GM12878 (cell line): ENCODE data around the gene C19orf81. TPM values are rescaled to one million over a fixed set of nuclear protein-coding genes. Genes with fewer than 3 reads are reported as not detected.

ENCODE experiments used
- ATAC-seq: fragments of 200-7000 bp; cut with Tn5 transposase; 3 replicates; pipeline ENCODE4 v1.9.1; 2020; ENCODE audit warnings: mild to moderate bottlenecking, moderate library complexity
- BruUV-seq: library from RNA; stranded (reverse); fragments of 400-500 nt; replicated peaks from 2 replicates; lab custom pipeline; 2021; lab: Mats Ljungman, UMichigan
- CTCF ChIA-PET: fragments of 300-600 bp; sonication (Branson Sonifier 250); formaldehyde crosslinking; extraction: SDS; loops from one replicate; lab custom pipeline; 2021; ENCODE audit warnings: inconsistent platforms; lab: Yijun Ruan, JAX
- POLR2A ChIA-PET: fragments of 350-600 bp; formaldehyde crosslinking; extraction: SDS; loops from one replicate; lab custom pipeline; 2021; ENCODE audit warnings: inconsistent platforms; lab: Charles Lee
- RAD21 ChIA-PET: fragments of 300-600 bp; sonication (Branson Sonifier 250); formaldehyde crosslinking; loops from one replicate; lab custom pipeline; 2023; ENCODE audit warnings: antibody characterized with exemption; ENCODE audit not compliant: unreplicated experiment; lab: Charles Lee
- SMC1A ChIA-PET: fragments of 300-600 bp; sonication (Branson Sonifier 250); formaldehyde crosslinking; loops from one replicate; lab custom pipeline; 2023; ENCODE audit not compliant: unreplicated experiment, uncharacterized antibody; lab: Charles Lee
- DNase-seq: peaks from one replicate; pipeline ENCODE4 v3.0.0-alpha.2; 2011; ENCODE audit warnings: low read depth, low spot score
- FAIRE-seq: peaks from 3 replicates; lab custom pipeline; 2011; peaks lifted over from hg19 to GRCh38; lab: Jason Lieb, UNC
- H2AFZ ChIP-seq: 2 replicates; pipeline ENCODE4 v1.6.0; 2011; ENCODE audit warnings: low read depth, low read length, control low read depth; ENCODE audit not compliant: control insufficient read depth
- H3K27ac ChIP-seq: 2 replicates; pipeline ENCODE4 v1.5.1; 2011; ENCODE audit warnings: control low read depth; ENCODE audit not compliant: control insufficient read depth, insufficient read depth
- H3K27me3 ChIP-seq, 2 experiments: replicated peaks in 1 of 2; 2 replicates each; pipeline versions ENCODE4 v1.6.0 to v1.6.1; 2011; ENCODE audit warnings: low read length in 1 of 2; ENCODE audit not compliant: control insufficient read depth in 2 of 2, insufficient read depth in 2 of 2
- H3K36me3 ChIP-seq, 2 experiments: 2 replicates each; pipeline ENCODE4 v1.5.1; 2011; ENCODE audit warnings: low read length in 1 of 2; ENCODE audit not compliant: control insufficient read depth in 2 of 2, insufficient read depth in 2 of 2
- H3K4me1 ChIP-seq: 2 replicates; pipeline ENCODE4 v1.6.1; 2011; ENCODE audit warnings: mild to moderate bottlenecking, low read length, moderate library complexity, mixed read lengths; ENCODE audit not compliant: control insufficient read depth, insufficient read depth
- H3K4me2 ChIP-seq: 2 replicates; pipeline ENCODE4 v1.6.0; 2011; ENCODE audit warnings: control low read depth; ENCODE audit not compliant: control insufficient read depth, insufficient read depth
- H3K4me3 ChIP-seq: fragments of 200-600 bp; sonication (generic); 2 replicates; pipeline ENCODE4 v1.5.1; 2016
- H3K79me2 ChIP-seq: 2 replicates; pipeline ENCODE4 v1.6.0; 2011; ENCODE audit warnings: low read length; ENCODE audit not compliant: control insufficient read depth, insufficient read depth
- H3K9ac ChIP-seq: 2 replicates; pipeline ENCODE4 v1.8.0; 2011; ENCODE audit warnings: low read length, control low read depth, mixed read lengths; ENCODE audit not compliant: control insufficient read depth, insufficient read depth
- H3K9me3 ChIP-seq: replicated peaks from 3 replicates; pipeline ENCODE4 v1.5.1; 2011; ENCODE audit warnings: mild to moderate bottlenecking, low read length; ENCODE audit not compliant: control insufficient read depth, insufficient read depth
- H4K20me1 ChIP-seq: 2 replicates; pipeline ENCODE4 v1.6.0; 2011; ENCODE audit not compliant: control insufficient read depth, insufficient read depth
- GATAD2B ChIP-seq: fragments of 450-650 bp; conservative IDR thresholded peaks from 2 replicates; pipeline ENCODE4 v1.6.1; 2017; ENCODE audit warnings: low read depth, mild to moderate bottlenecking, moderate library complexity
- IKZF1 ChIP-seq: fragments of 450-650 bp; conservative IDR thresholded peaks from 2 replicates; pipeline ENCODE4 v1.6.1; 2017; ENCODE audit warnings: antibody characterized with exemption, mild to moderate bottlenecking
- IKZF2 ChIP-seq, 2 experiments: fragments of 450-650 bp; IDR thresholded peaks; 2 replicates each; pipeline ENCODE4 v1.6.1; 2017; ENCODE audit warnings: mild to moderate bottlenecking in 2 of 2, moderate library complexity in 2 of 2
- IRF5 ChIP-seq: fragments of 450-650 bp; IDR thresholded peaks from 2 replicates; pipeline ENCODE4 v1.6.1; 2017; ENCODE audit warnings: borderline replicate concordance
- JUNB ChIP-seq: IDR thresholded peaks from 2 replicates; pipeline ENCODE4 v1.6.1; 2016; ENCODE audit warnings: antibody characterized with exemption, mild to moderate bottlenecking
- KAT2A ChIP-seq: conservative IDR thresholded peaks from 2 replicates; pipeline ENCODE4 v1.6.1; 2011; ENCODE audit warnings: low read depth, low read length; ENCODE audit not compliant: control insufficient read depth
- LARP7 ChIP-seq: fragments of 450-650 bp; IDR thresholded peaks from 2 replicates; pipeline ENCODE4 v1.6.1; 2017; ENCODE audit warnings: mild to moderate bottlenecking
- ZBTB40 ChIP-seq: fragments of 450-650 bp; IDR thresholded peaks from 2 replicates; pipeline ENCODE4 v1.6.1; 2016; ENCODE audit warnings: mild to moderate bottlenecking, moderate library complexity, borderline replicate concordance
- WGBS: methylation state at CpG from one replicate; pipeline ENCODE4 v1.1.6; 2016; ENCODE audit warnings: low lambda C conversion rate; ENCODE audit not compliant: insufficient replicate concordance, insufficient coverage; ENCODE audit errors: missing lambda C conversion rate; 5-methylcytosine and 5-hydroxymethylcytosine counted together
- in situ Hi-C: fragments of 300-500 bp; cut with MboI; formaldehyde crosslinking; loops from 9 replicates; pipeline ENCODE4 v1.14.3; 2018; ENCODE audit warnings: mixed read lengths
- intact Hi-C: fragments of 100-400 bp; cut with micrococcal nuclease; formaldehyde crosslinking; loops from one replicate; pipeline ENCODE4 v1.14.2; 2022; ENCODE audit not compliant: unreplicated experiment
- polyA plus RNA-seq, 11 experiments: library from polyadenylated mRNA; depleted of rRNA in 4 of 11; unstranded in 6 of 11; stranded (reverse) in 5 of 11; fragments of >200 nt; fragmentation: Nextera tagmentation in 4 of 11; fragmentation: Illumina TruSeq in 1 of 11; extraction: Ambion mirVana in 4 of 11; extraction: Trizol in 1 of 11; gene quantifications; 1 replicate in 1 of 11; 2 replicates in 10 of 11; pipeline versions ENCODE4 v1.2.1 to v1.2.3, GENCODE V29; 2011 to 2016; ENCODE audit warnings: inconsistent platforms in 2 of 11, missing spikeins in 2 of 11, low read depth in 1 of 11
- total RNA-seq, 4 experiments: library from RNA; depleted of rRNA in 3 of 4; stranded (reverse); fragments of >200 nt in 3 of 4; fragmentation: Illumina TruSeq in 1 of 4; extraction: Trizol in 1 of 4; gene quantifications; 2 replicates each; pipeline versions ENCODE4 v1.2.1 to v1.2.3, GENCODE V29; 2013 to 2021
- TF ChIP-seq, protein P1 (sequence below): fragments of 150-350 bp; IDR thresholded peaks from 2 replicates; pipeline ENCODE4 v1.6.1; 2014; ENCODE audit warnings: mild to moderate bottlenecking, low read depth, low read length
- TF ChIP-seq, protein P2 (sequence below): fragments of 450-650 bp; IDR thresholded peaks from 2 replicates; pipeline ENCODE4 v1.6.1; 2017; ENCODE audit warnings: low read depth, mild to moderate bottlenecking, moderate library complexity
- TF ChIP-seq, protein P3 (sequence below): fragments of 450-650 bp; IDR thresholded peaks from 2 replicates; pipeline ENCODE4 v1.6.1; 2016; ENCODE audit warnings: mild to moderate bottlenecking

The C19orf81 gene
- total and polyA plus RNA-seq, 10 of the 15 experiments (the other 5 are each of a cell fraction or from before 2014, with no cell fraction given): 0.69 TPM; not detected in 9

DNA sequence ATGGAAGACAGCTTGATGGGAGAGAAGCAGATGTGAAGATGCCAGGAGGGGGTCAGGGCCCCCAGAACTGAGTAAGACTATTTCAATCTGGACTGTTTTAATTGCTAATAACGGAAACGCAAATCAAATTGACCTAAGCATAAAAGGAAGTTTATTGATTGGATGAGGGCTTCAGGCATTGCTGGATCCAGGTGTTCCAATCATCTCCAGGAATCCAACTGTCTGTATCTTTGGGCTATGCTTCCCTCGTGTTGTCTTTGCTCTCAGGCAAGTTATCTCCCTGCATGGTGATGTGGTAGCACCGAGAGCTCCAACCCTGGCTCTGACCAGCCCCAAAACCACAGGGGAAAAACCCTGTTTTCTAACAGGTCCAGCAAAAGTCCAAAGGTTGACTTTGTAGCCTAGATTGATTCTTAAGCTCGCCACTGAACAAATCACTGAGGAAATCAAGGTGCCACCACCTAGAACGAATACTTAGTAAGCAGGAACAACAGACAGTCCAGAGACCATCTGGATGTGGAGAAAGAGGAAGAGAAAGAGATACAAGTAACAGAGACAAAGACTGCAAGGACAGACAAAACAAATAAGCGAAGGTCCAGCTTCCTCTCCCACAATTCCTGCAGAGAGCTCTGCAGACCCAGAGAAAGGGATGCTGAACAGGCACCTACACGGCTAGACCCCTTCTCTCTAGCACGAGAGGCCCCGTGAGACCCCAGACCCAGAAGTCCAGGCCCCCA is 1.2 kb upstream of the C19orf81 start:
- no peaks in the 10 kb centered on the region for H3K79me2 ChIP-seq
- WGBS: 12% methylated on average over 10 of the region's 10 CpGs
- SMC1A ChIA-PET: interaction anchor here (0.8 to 1.0 kb wide), 2 partner anchors 52 to 132 kb away, joined by 3 to 4 read pairs; no protein-coding TSS in a partner anchor
- no TSS peak for BruUV-seq
- H3K9ac ChIP-seq: no peak overlapping the region
- no peaks in the 10 kb centered on the region for H3K4me1 ChIP-seq
- RAD21 ChIA-PET: interaction anchor here (1.1 kb wide), 1 partner anchor 16 kb away, joined by 3 read pairs; no protein-coding TSS in a partner anchor
- CTCF ChIA-PET: interaction anchor here (0.7 to 2.2 kb wide), 4 partner anchors 23 to 111 kb away, joined by 3 to 7 read pairs (median 4); no protein-coding TSS in a partner anchor
- H3K36me3 ChIP-seq: no peaks in the 10 kb centered on the region
- no peaks in the 10 kb centered on the region for H4K20me1 ChIP-seq
- POLR2A ChIA-PET: no interaction called here
- no peaks in the 10 kb centered on the region; a peak in 1 of 4 replicates for H3K27me3 ChIP-seq
- intact Hi-C loops: no loop called here
- in situ Hi-C loops: no loop called here
- no peak overlapping the region for H3K4me2 ChIP-seq
- ATAC-seq (peak; percentile 95), FAIRE-seq (peak; percentile 27), DNase-seq (peak; percentile 8)
- no peak overlapping the region for H2AFZ ChIP-seq
- no peak overlapping the region for H3K27ac ChIP-seq
- no peaks in the 10 kb centered on the region for H3K9me3 ChIP-seq
- H3K4me3 ChIP-seq: no peak overlapping the region
- TF ChIP-seq JUNB: no peak
- peak in 1 of 2 experiments; percentile 42; a peak in 2 of 4 replicates for TF ChIP-seq IKZF2 (IDR thresholded peaks at IDR 0.05)
- TF ChIP-seq GATAD2B: no peak
- TF ChIP-seq, protein P1, sequence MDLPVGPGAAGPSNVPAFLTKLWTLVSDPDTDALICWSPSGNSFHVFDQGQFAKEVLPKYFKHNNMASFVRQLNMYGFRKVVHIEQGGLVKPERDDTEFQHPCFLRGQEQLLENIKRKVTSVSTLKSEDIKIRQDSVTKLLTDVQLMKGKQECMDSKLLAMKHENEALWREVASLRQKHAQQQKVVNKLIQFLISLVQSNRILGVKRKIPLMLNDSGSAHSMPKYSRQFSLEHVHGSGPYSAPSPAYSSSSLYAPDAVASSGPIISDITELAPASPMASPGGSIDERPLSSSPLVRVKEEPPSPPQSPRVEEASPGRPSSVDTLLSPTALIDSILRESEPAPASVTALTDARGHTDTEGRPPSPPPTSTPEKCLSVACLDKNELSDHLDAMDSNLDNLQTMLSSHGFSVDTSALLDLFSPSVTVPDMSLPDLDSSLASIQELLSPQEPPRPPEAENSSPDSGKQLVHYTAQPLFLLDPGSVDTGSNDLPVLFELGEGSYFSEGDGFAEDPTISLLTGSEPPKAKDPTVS: no peak
- no peak for TF ChIP-seq IRF5
- no peak for TF ChIP-seq ZBTB40
- TF ChIP-seq IKZF1: peak; percentile 53; the same call in 1 of the 2 replicates
- no peak for TF ChIP-seq KAT2A
- TF ChIP-seq LARP7: no peak
- TF ChIP-seq, protein P2, sequence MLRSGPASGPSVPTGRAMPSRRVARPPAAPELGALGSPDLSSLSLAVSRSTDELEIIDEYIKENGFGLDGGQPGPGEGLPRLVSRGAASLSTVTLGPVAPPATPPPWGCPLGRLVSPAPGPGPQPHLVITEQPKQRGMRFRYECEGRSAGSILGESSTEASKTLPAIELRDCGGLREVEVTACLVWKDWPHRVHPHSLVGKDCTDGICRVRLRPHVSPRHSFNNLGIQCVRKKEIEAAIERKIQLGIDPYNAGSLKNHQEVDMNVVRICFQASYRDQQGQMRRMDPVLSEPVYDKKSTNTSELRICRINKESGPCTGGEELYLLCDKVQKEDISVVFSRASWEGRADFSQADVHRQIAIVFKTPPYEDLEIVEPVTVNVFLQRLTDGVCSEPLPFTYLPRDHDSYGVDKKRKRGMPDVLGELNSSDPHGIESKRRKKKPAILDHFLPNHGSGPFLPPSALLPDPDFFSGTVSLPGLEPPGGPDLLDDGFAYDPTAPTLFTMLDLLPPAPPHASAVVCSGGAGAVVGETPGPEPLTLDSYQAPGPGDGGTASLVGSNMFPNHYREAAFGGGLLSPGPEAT: 0 out of 2 replicates have a peak, but pooled peaks have one; percentile 25
- TF ChIP-seq, protein P3, sequence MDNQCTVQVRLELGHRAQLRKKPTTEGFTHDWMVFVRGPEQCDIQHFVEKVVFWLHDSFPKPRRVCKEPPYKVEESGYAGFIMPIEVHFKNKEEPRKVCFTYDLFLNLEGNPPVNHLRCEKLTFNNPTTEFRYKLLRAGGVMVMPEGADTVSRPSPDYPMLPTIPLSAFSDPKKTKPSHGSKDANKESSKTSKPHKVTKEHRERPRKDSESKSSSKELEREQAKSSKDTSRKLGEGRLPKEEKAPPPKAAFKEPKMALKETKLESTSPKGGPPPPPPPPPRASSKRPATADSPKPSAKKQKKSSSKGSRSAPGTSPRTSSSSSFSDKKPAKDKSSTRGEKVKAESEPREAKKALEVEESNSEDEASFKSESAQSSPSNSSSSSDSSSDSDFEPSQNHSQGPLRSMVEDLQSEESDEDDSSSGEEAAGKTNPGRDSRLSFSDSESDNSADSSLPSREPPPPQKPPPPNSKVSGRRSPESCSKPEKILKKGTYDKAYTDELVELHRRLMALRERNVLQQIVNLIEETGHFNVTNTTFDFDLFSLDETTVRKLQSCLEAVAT: peak; percentile 64; the same call in 1 of the 2 replicates
